Mucosa of descending colon (tissue), 3 donors: Measurements from ENCODE around the gene APRT. TPM values are rescaled to one million over a fixed set of nuclear protein-coding genes. Genes with fewer than 3 reads are reported as not detected.
A peak's percentile ranks its signal among the peaks of the same experiment; 100 is the strongest.

Experiments used
- ATAC-seq: fragments of 200-7000 bp; cut with Tn5 transposase; one replicate; pipeline ENCODE4 v1.9.1; 2020; ENCODE audit warnings: mild to moderate bottlenecking, moderate library complexity
- DNase-seq, 3 donors: peaks; one replicate each; pipeline ENCODE4 v3.0.0-alpha.2; 2020
- H3K36me3 ChIP-seq: fragments of 200-600 bp; one replicate; pipeline ENCODE4 v1.8.0; 2021; ENCODE audit warnings: low read depth, mild to moderate bottlenecking
- H3K4me1 ChIP-seq: fragments of 200-600 bp; one replicate; pipeline ENCODE4 v1.8.0; 2021; ENCODE audit warnings: low read depth, mild to moderate bottlenecking
- H3K4me3 ChIP-seq: fragments of 200-600 bp; one replicate; pipeline ENCODE4 v1.8.0; 2021; ENCODE audit warnings: mild to moderate bottlenecking
- H3K9me3 ChIP-seq: fragments of 200-600 bp; one replicate; pipeline ENCODE4 v1.8.0; 2021; ENCODE audit warnings: mild to moderate bottlenecking
- intact Hi-C, 2 donors: fragments of 100-400 bp; cut with DNase I in 1 of 2; cut with micrococcal nuclease in 1 of 2; formaldehyde crosslinking; loops; one replicate each; pipeline versions ENCODE4 v1.11.0 to v1.11.1; 2022; cut with DNase I, micrococcal nuclease
- total RNA-seq, 3 donors: library from RNA; stranded (reverse); fragmentation: NEBNext Ultra II Directional in 2 of 3; extraction: Animal tissue kit (Norgen Biotek cat#: 25700) in 2 of 3; gene quantifications; one replicate each; pipeline versions ENCODE4 v1.2.1 to v1.2.4, GENCODE V29; 2021 to 2023
- TF ChIP-seq, protein P1 (sequence below): fragments of 200-600 bp; IDR thresholded peaks from one replicate; pipeline ENCODE4 v1.8.0; 2022; ENCODE audit warnings: antibody characterized with exemption, mild to moderate bottlenecking
- donor health status: DM: no; HTN: no; CAD: no; lungs with moderate emphysema.
- donor health status: DM: no; HTN: no; CAD: no.
- donor health status: DM: no; HTN: yes; CAD: no.

The APRT gene
- total RNA-seq, 3 donors from 2014 or later: 76.5 to 185 (median 113) TPM

DNA sequence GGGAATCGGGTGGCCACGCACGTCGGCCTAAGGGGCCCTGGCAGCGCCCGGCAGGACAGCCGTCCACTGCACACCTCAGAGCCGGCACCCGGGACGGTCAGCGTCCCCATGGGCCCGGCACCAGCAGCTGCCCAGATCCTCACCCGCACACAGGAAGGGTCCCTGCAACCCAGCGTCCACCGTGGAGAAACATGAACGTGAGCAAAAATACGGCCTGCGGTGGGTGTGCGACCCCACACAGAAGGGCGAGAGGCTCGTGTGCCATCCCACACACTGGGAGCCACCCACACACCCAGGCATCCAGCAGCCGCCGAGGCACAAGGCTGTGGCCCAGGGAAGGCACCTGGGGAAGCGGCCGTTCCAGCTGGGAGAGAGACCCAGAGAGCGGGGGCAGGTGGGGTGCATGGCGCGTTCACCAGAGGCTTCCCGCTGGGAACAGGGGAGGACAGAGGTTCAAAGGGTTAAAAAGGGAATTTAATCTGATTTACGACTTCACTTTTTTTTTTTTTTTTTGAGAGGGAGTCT, 33.1 kb downstream of the APRT start:
- Histone ChIP-seq H3K4me1 (peaks cover 58% of the 10 kb centered on the region), H3K9me3 (no peaks in the 10 kb centered on the region), H3K4me3 (no peak overlapping the region), H3K36me3 (no peaks in the 10 kb centered on the region)
- ATAC-seq (no peak), DNase-seq (peak in 1 of 3 donors; percentile 46)
- TF ChIP-seq, protein P1, sequence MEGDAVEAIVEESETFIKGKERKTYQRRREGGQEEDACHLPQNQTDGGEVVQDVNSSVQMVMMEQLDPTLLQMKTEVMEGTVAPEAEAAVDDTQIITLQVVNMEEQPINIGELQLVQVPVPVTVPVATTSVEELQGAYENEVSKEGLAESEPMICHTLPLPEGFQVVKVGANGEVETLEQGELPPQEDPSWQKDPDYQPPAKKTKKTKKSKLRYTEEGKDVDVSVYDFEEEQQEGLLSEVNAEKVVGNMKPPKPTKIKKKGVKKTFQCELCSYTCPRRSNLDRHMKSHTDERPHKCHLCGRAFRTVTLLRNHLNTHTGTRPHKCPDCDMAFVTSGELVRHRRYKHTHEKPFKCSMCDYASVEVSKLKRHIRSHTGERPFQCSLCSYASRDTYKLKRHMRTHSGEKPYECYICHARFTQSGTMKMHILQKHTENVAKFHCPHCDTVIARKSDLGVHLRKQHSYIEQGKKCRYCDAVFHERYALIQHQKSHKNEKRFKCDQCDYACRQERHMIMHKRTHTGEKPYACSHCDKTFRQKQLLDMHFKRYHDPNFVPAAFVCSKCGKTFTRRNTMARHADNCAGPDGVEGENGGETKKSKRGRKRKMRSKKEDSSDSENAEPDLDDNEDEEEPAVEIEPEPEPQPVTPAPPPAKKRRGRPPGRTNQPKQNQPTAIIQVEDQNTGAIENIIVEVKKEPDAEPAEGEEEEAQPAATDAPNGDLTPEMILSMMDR: no peak
- intact Hi-C loops: no loop called here

DNA sequence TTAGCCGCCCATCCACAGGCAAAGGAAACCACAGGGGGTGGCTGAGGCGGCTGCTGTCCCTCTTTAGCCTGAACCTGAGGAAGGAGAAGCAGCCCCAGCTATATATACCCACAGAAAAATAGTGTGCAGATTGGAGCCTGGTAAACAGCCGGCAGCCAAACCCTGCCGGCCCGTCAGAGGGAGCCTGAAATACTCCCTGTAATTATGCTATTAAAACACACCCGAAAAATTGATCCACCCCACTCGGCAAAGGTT, 33.5 kb downstream of the APRT start:
- Histone ChIP-seq H3K36me3 (no peaks in the 10 kb centered on the region), H3K4me1 (peaks cover 58% of the 10 kb centered on the region), H3K4me3 (no peak overlapping the region), H3K9me3 (no peaks in the 10 kb centered on the region)
- DNase-seq: no peak
- TF ChIP-seq, protein P1: no peak
- no peak for ATAC-seq
- intact Hi-C loops: no loop called here

DNA sequence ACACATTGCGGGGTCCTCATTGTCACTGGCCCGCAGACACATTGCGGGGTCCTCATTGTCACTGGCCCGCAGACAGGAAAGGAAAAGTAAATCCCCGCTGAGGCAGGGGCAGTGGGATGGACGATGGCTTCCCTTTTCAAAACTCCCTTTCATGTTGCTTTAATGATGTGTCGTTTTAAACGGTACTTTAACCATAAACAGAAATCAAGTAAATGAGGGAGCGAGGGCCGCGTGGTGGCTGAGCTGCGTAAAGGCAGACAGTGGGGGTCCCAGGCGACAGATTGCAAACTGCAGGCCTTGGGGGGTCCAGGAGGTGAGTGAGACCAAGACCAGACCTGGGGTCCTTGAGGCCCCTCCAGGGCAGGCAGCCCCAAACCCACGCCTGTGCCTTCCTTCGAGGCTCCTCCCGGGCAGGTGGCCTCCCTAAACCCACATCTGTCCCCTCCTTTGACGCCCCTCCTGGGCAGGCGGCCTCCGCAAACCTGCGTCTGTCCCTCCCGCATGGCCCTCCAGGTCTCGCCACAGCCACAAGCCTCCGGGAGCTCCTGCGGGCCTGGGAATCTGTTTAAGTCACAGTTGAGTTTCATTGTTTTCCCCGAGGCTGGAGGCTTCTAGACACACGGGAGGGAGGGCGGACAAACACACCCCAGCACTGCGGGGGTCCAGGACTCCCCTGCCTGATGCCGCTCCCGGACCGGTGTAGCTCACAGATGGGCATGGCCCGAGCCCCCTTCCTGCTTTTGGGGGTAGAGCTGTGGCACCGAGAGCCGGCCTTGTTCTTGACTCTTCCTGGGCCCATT, 34.1 kb downstream of the APRT start:
- TF ChIP-seq, protein P1: no peak
- Histone ChIP-seq H3K4me3 (no peak overlapping the region), H3K4me1 (peaks cover 53% of the 10 kb centered on the region), H3K9me3 (no peaks in the 10 kb centered on the region), H3K36me3 (no peaks in the 10 kb centered on the region)
- intact Hi-C loops: no loop called here
- no peak for DNase-seq
- ATAC-seq: no peak

DNA sequence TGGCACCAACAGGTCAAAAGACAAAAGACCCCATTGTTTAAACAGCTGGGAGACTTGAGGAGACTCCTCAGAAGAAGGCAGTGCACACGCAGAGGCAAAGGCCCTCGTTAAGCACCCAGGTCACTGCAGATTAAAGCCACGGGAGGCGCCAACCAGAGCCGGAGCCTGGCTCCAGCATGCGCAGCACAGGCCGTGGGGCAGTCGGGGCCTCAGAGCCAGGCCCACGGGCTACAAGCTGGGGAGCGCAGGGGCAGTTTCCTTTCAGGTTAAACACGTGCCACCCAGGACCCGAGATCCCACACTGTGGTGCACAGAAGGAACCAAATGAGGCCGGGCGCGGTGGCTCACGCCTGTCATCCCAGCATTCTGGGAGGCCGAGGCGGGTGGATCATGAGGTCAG, 35.9 kb downstream of the APRT start:
- peaks cover 50% of the 10 kb centered on the region for H3K4me1 ChIP-seq
- TF ChIP-seq, protein P1: no peak
- no peaks in the 10 kb centered on the region for H3K36me3 ChIP-seq
- H3K9me3 ChIP-seq: no peaks in the 10 kb centered on the region
- no peak for ATAC-seq
- no peak overlapping the region for H3K4me3 ChIP-seq
- intact Hi-C loops: no loop called here
- no peak for DNase-seq

DNA sequence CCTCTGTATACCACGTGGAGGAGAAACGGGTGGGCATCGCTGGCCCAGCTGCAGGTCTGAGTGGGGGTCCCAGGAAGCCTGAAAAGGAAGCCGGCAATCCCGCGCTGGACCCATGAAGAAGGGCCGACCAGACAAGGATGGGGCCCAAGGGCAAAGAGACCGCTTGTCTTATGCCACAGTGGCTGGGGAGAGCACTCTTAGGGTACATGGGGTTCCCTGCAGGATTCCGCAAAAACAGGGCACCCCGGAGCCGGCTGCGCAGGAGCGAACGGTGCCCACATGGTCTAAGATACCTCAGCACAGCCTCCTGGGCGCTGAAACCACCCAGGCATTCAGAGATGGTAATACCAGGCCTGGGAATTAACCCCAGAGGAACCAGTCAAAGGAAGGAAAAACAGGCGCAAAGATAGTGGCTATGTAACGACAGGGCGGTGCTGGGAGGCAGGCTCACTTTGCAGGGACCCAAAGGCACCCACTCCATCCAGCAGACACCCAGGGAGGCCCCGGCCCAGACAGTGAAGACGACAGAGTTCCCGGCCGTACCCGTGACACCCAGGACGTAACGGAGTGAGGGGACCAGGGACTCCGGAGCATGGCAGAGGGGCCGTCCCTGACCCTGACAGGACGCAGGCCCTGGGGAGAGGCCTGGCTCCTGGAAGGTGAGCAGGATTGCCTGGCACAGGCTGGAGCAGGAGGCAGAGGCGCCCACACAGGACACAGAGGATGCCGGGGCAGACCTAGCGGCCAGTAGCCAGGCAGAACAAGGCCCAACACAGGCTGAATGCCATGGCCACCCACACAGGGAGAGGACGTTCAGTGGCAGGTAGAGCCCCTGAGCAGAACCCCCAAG, 37.0 kb downstream of the APRT start:
- ATAC-seq (no peak), DNase-seq (peak in 1 of 3 donors; percentile 44)
- Histone ChIP-seq H3K4me3 (no peak overlapping the region), H3K9me3 (no peaks in the 10 kb centered on the region), H3K4me1 (peaks cover 50% of the 10 kb centered on the region), H3K36me3 (no peaks in the 10 kb centered on the region)
- TF ChIP-seq, protein P1: no peak
- intact Hi-C loops: no loop called here
